Testis (tissue), 2 donors: ENCODE results near the gene RALGPS1.

Experiments
- POLR2A ChIP-seq: fragments of 450-650 bp; IDR thresholded peaks from one replicate; pipeline ENCODE4 v1.6.1; 2017; ENCODE audit warnings: antibody characterized with exemption, mild to moderate bottlenecking, moderate library complexity
- TF ChIP-seq, protein P1 (sequence below), 3 experiments: fragments of 450-650 bp in 2 of 3; fragments of 200-600 bp in 1 of 3; sonication (generic) in 1 of 3; IDR thresholded peaks; one replicate each; pipeline ENCODE4 v1.5.1; 2016 to 2019; ENCODE audit warnings: antibody characterized with exemption in 3 of 3, mild to moderate bottlenecking in 2 of 3, moderate library complexity in 1 of 3

DNA sequence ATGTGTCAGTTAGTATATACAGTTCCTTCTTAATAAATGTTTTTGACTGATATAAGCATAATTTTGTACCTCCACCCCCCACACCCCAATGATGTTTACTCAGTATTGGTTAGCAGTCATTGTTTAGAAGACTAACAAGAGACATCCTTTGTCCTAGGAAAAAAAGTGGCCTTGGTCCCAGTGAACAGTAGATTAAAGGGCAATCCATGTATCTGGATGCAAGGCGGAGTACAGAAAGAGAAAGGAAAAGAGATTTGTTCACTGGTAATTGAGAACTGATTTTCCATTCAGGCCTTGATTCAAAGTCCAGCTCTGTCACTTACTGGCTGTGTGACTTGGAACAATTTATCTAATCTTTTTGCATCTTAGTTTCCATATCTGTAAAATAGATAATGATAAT lies 4.6 kb downstream of the RALGPS1 start:
- TF ChIP-seq, protein P1, sequence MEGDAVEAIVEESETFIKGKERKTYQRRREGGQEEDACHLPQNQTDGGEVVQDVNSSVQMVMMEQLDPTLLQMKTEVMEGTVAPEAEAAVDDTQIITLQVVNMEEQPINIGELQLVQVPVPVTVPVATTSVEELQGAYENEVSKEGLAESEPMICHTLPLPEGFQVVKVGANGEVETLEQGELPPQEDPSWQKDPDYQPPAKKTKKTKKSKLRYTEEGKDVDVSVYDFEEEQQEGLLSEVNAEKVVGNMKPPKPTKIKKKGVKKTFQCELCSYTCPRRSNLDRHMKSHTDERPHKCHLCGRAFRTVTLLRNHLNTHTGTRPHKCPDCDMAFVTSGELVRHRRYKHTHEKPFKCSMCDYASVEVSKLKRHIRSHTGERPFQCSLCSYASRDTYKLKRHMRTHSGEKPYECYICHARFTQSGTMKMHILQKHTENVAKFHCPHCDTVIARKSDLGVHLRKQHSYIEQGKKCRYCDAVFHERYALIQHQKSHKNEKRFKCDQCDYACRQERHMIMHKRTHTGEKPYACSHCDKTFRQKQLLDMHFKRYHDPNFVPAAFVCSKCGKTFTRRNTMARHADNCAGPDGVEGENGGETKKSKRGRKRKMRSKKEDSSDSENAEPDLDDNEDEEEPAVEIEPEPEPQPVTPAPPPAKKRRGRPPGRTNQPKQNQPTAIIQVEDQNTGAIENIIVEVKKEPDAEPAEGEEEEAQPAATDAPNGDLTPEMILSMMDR (IDR thresholded peaks at IDR 0.05): no peak
- no peak for TF ChIP-seq POLR2A
